Hepatocyte (in vitro differentiated cells): Measurements from ENCODE around the gene SDHA.

Experiments used
- CTCF ChIP-seq: fragments of 200-600 bp; sonication (generic); IDR thresholded peaks from 2 replicates; pipeline ENCODE4 v1.5.1; 2016; ENCODE audit warnings: antibody characterized with exemption, mild to moderate bottlenecking; ENCODE audit not compliant: poor library complexity
- EZH2 ChIP-seq: fragments of 200-600 bp; sonication (generic); IDR thresholded peaks from 2 replicates; pipeline ENCODE4 v1.6.1; 2016; ENCODE audit warnings: antibody characterized with exemption, mild to moderate bottlenecking, borderline replicate concordance

DNA sequence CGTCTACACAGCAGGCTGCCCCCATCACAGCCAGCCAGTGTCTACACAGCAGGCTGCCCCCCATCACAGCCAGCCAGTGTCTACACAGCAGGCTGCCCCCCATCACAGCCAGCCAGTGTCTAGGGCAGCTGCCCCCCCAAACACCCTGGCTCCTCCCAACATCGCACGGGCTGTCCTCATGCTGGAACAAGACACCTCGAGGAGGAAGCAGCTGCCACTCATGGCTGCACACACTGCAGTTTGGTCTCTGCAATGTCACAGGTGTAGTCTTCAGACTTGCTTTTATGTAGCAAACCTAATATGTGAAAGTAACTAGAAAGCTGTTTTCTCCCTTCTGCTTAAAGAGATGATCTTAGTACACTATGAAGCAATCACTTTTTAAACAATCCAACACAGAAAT lies 17.1 kb upstream of the SDHA start:
- TF ChIP-seq CTCF (no peak), EZH2 (no peak)
